NCI-H82 treated with DMSO at 0.1 percent for 48 hours (cell line): ENCODE data around the gene ATXN2L.

Experiments
- DNase-seq: peaks from one replicate; lab custom pipeline; 2025; ENCODE audit not compliant: unreplicated experiment; lab: John Stamatoyannopoulos, UW

Gene ATXN2L

GRCh38 chr16:28884045-28884444 is 61.2 kb downstream of the ATXN2L start:
- DNase-seq: no peak
